ENCODE data around the gene SPON1.

SPON1 gene

GRCh38 chr11:14300661-14301304 is 338.3 kb downstream of the SPON1 start:
- peak; percentile 5 for DNase-seq

- DNase-seq = no peak
Observed at GRCh38 chr11:14304601-14305000, 342.1 kb downstream of the SPON1 start.

GRCh38 chr11:14305649-14306048 is 343.1 kb downstream of the SPON1 start:
- no peak for DNase-seq

- DNase-seq = no peak
Observed at GRCh38 chr11:14306481-14306880, 344.0 kb downstream of the SPON1 start.

GRCh38 chr11:14308114-14308896 is 345.8 kb downstream of the SPON1 start:
- DNase-seq = no peak

GRCh38 chr11:14308897-14309387 is 346.4 kb downstream of the SPON1 start:
- no peak for DNase-seq

GRCh38 chr11:14309425-14310192 is 347.1 kb downstream of the SPON1 start:
- no peak for DNase-seq

GRCh38 chr11:14310679-14311078 is 348.2 kb downstream of the SPON1 start:
- no peak for DNase-seq

- DNase-seq = no peak
Observed at GRCh38 chr11:14312736-14313438, 350.4 kb downstream of the SPON1 start.

- no peak for DNase-seq
Observed at GRCh38 chr11:14314127-14314526, 351.6 kb downstream of the SPON1 start.

- DNase-seq = no peak
Observed at GRCh38 chr11:14315130-14315529, 352.6 kb downstream of the SPON1 start.

Measured in NCI-H2029 treated with DMSO at 0.1 percent for 48 hours (cell line).